Activated CD4-positive, alpha-beta memory T cell treated with anti-CD3 and anti-CD28 coated beads, Interleukin-2, amount 10 ng/mL, durations not matched to agents 7 days and 5 days (primary cell): ENCODE measurements around the gene LRRC8B. TPM values are rescaled to one million over a fixed set of nuclear protein-coding genes. Genes with fewer than 3 reads are reported as not detected.
"Not testable (repeated sequence)": the region's sequence is repeated elsewhere in the genome, so short reads cannot be mapped to it uniquely, and the experiment has no call there.

ENCODE experiments used
- CTCF ChIA-PET: fragments of 350-600 bp; sonication (Branson Sonifier 250); formaldehyde crosslinking; loops from one replicate; lab custom pipeline; 2021; ENCODE audit warnings: antibody characterized with exemption, inconsistent platforms; lab: Charles Lee
- POLR2A ChIA-PET: fragments of 350-600 bp; sonication (Branson Sonifier 250); formaldehyde crosslinking; loops from one replicate; lab custom pipeline; 2021; ENCODE audit warnings: antibody characterized with exemption; lab: Charles Lee
- DNase-seq: peaks from one replicate; pipeline ENCODE4 v3.0.0-alpha.2; 2020
- H3K27ac Mint-ChIP-seq: one replicate; pipeline ENCODE4 v1.8.0; 2021; ENCODE audit warnings: mild to moderate bottlenecking, mixed read lengths
- H3K27me3 Mint-ChIP-seq: one replicate; pipeline ENCODE4 v1.8.0; 2021; ENCODE audit warnings: mixed read lengths
- H3K36me3 Mint-ChIP-seq: one replicate; pipeline ENCODE4 v1.8.0; 2021; ENCODE audit warnings: low read depth, mixed read lengths
- H3K4me1 Mint-ChIP-seq: one replicate; pipeline ENCODE4 v1.8.0; 2021; ENCODE audit warnings: mixed read lengths
- H3K4me3 Mint-ChIP-seq: one replicate; pipeline ENCODE4 v1.8.0; 2021; ENCODE audit warnings: mild to moderate bottlenecking, mixed read lengths
- H3K9me3 Mint-ChIP-seq: one replicate; pipeline ENCODE4 v1.8.0; 2021; ENCODE audit warnings: mixed read lengths
- total RNA-seq, 2 experiments: library from RNA; stranded (reverse); gene quantifications; one replicate each; pipeline ENCODE4 v1.2.3, GENCODE V29; 2021

LRRC8B gene
- total RNA-seq, 2 experiments from 2014 or later, result 21.3 to 21.7 TPM

- Mint-ChIP-seq H3K4me3 (no peak overlapping the region), H3K27ac (no peak overlapping the region), H3K27me3 (no peaks in the 10 kb centered on the region), H3K9me3 (no peaks in the 10 kb centered on the region), H3K4me1 (peaks cover 31% of the 10 kb centered on the region), H3K36me3 (peaks cover 61% of the 10 kb centered on the region)
- CTCF ChIA-PET, result interaction anchor here (0.7 to 1.0 kb wide), 3 partner anchors 61 to 184 kb away, joined by 3 to 4 read pairs (median 3); no protein-coding TSS in a partner anchor
- no peak for DNase-seq
- POLR2A ChIA-PET, result interaction anchor here (0.7 to 1.0 kb wide), 2 partner anchors 10 to 55 kb away, joined by 3 read pairs; partner anchors contain the start of gene LRRC8B
Measured at GRCh38 chr1:89578946-89579684, 54.5 kb downstream of the LRRC8B start.

- Mint-ChIP-seq H3K4me3 (no peak overlapping the region), H3K4me1 (peaks cover 37% of the 10 kb centered on the region), H3K27ac (no peak overlapping the region), H3K36me3 (peaks cover 62% of the 10 kb centered on the region), H3K9me3 (no peaks in the 10 kb centered on the region), H3K27me3 (no peaks in the 10 kb centered on the region)
- no peak for DNase-seq
- CTCF ChIA-PET, result interaction anchor here (0.8 to 1.2 kb wide), 2 partner anchors 10 to 96 kb away, joined by 3 to 5 read pairs; no protein-coding TSS in a partner anchor
- POLR2A ChIA-PET, result interaction anchor here (0.7 to 1.4 kb wide), 2 partner anchors 24 to 56 kb away, joined by 3 read pairs; partner anchors contain the start of gene LRRC8B
Measured at GRCh38 chr1:89580036-89580435, 55.4 kb downstream of the LRRC8B start.

- ChIA-PET CTCF (interaction anchor here (0.6 to 1.1 kb wide), 6 partner anchors 15 to 181 kb away, joined by 3 to 5 read pairs (median 4); no protein-coding TSS in a partner anchor), POLR2A (interaction anchor here (1.1 to 1.6 kb wide), 6 partner anchors 12 to 29 kb away, joined by 3 to 6 read pairs (median 4); no protein-coding TSS in a partner anchor)
- Mint-ChIP-seq H3K27ac (no peak overlapping the region), H3K9me3 (no peaks in the 10 kb centered on the region), H3K4me1 (peaks cover 44% of the 10 kb centered on the region), H3K4me3 (no peak overlapping the region), H3K27me3 (no peaks in the 10 kb centered on the region), H3K36me3 (peaks cover 70% of the 10 kb centered on the region)
- no peak for DNase-seq
Measured at GRCh38 chr1:89581859-89582258, 57.2 kb downstream of the LRRC8B start.

- H3K9me3 Mint-ChIP-seq, result no peaks in the 10 kb centered on the region
- H3K36me3 Mint-ChIP-seq, result peaks cover 76% of the 10 kb centered on the region
- H3K27ac Mint-ChIP-seq, result no peak overlapping the region
- ChIA-PET POLR2A (interaction anchor here (1.6 kb wide), 1 partner anchor 29 kb away, joined by 6 read pairs; no protein-coding TSS in a partner anchor), CTCF (interaction anchor here (0.6 to 1.1 kb wide), 3 partner anchors 14 to 99 kb away, joined by 3 to 5 read pairs (median 3); no protein-coding TSS in a partner anchor)
- H3K27me3 Mint-ChIP-seq, result no peaks in the 10 kb centered on the region
- DNase-seq, result no peak
- no peak overlapping the region for H3K4me3 Mint-ChIP-seq
- H3K4me1 Mint-ChIP-seq, result peaks cover 46% of the 10 kb centered on the region
Measured at GRCh38 chr1:89582571-89582970, 57.9 kb downstream of the LRRC8B start.

GRCh38 chr1:89584211-89584610 is 59.6 kb downstream of the LRRC8B start:
- ChIA-PET CTCF (interaction anchor here (1.5 kb wide), 1 partner anchor 259 kb away, joined by 3 read pairs; no protein-coding TSS in a partner anchor), POLR2A (interaction anchor here (0.8 kb wide), 1 partner anchor 20 kb away, joined by 5 read pairs; no protein-coding TSS in a partner anchor)
- Mint-ChIP-seq H3K36me3 (peaks cover 84% of the 10 kb centered on the region), H3K27me3 (no peaks in the 10 kb centered on the region), H3K4me3 (no peak overlapping the region), H3K4me1 (peaks cover 57% of the 10 kb centered on the region), H3K27ac (no peak overlapping the region), H3K9me3 (no peaks in the 10 kb centered on the region)
- DNase-seq, result no peak

GRCh38 chr1:89584781-89585180 is 60.2 kb downstream of the LRRC8B start:
- POLR2A ChIA-PET, result no interaction called here

GRCh38 chr1:89587729-89588161 is 63.1 kb downstream of the LRRC8B start:
- H3K27me3 Mint-ChIP-seq, result no peaks in the 10 kb centered on the region
- H3K4me3 Mint-ChIP-seq, result no peak overlapping the region
- ChIA-PET CTCF (interaction anchor here (1.5 kb wide), 1 partner anchor 9 kb away, joined by 3 read pairs; no protein-coding TSS in a partner anchor), POLR2A (interaction anchor here (0.9 kb wide), 1 partner anchor 47 kb away, joined by 3 read pairs; no protein-coding TSS in a partner anchor)
- H3K27ac Mint-ChIP-seq, result no peak overlapping the region
- DNase-seq, result no peak
- H3K9me3 Mint-ChIP-seq, result no peaks in the 10 kb centered on the region
- peaks cover 67% of the 10 kb centered on the region for H3K4me1 Mint-ChIP-seq
- peaks cover 70% of the 10 kb centered on the region for H3K36me3 Mint-ChIP-seq

More at GRCh38 chr1:89584781-89585180, 60.2 kb downstream of the LRRC8B start:
- Mint-ChIP-seq H3K4me1 (peaks cover 62% of the 10 kb centered on the region), H3K9me3 (no peaks in the 10 kb centered on the region), H3K27ac (no peak overlapping the region), H3K27me3 (no peaks in the 10 kb centered on the region), H3K36me3 (peaks cover 87% of the 10 kb centered on the region), H3K4me3 (no peak overlapping the region)
- no peak for DNase-seq
- CTCF ChIA-PET, result interaction anchor here (1.5 kb wide), 1 partner anchor 259 kb away, joined by 3 read pairs; no protein-coding TSS in a partner anchor

GRCh38 chr1:89588480-89588879 is 63.9 kb downstream of the LRRC8B start:
- Mint-ChIP-seq H3K36me3 (peaks cover 69% of the 10 kb centered on the region), H3K4me3 (no peak overlapping the region), H3K27ac (peak overlapping the region; percentile 34), H3K4me1 (peaks cover 71% of the 10 kb centered on the region), H3K9me3 (no peaks in the 10 kb centered on the region), H3K27me3 (no peaks in the 10 kb centered on the region)
- no peak for DNase-seq
- ChIA-PET CTCF (interaction anchor here (1.5 kb wide), 1 partner anchor 9 kb away, joined by 3 read pairs; no protein-coding TSS in a partner anchor), POLR2A (no interaction called here)

GRCh38 chr1:89589515-89589914 is 64.9 kb downstream of the LRRC8B start:
- Mint-ChIP-seq H3K36me3 (peaks cover 62% of the 10 kb centered on the region), H3K9me3 (no peaks in the 10 kb centered on the region), H3K4me1 (peaks cover 76% of the 10 kb centered on the region), H3K27me3 (no peaks in the 10 kb centered on the region), H3K27ac (peak overlapping the region; percentile 51), H3K4me3 (no peak overlapping the region)
- no peak for DNase-seq
- POLR2A ChIA-PET, result interaction anchor here (0.7 to 2.5 kb wide), 5 partner anchors 11 to 108 kb away, joined by 3 to 13 read pairs (median 3); no protein-coding TSS in a partner anchor
- CTCF ChIA-PET, result interaction anchor here (0.7 to 0.9 kb wide), 2 partner anchors 67 to 174 kb away, joined by 3 to 5 read pairs; no protein-coding TSS in a partner anchor

GRCh38 chr1:89590341-89591080 is 65.9 kb downstream of the LRRC8B start:
- Mint-ChIP-seq H3K36me3 (peaks cover 52% of the 10 kb centered on the region), H3K4me1 (peaks cover 70% of the 10 kb centered on the region), H3K4me3 (no peak overlapping the region), H3K9me3 (no peaks in the 10 kb centered on the region), H3K27me3 (no peaks in the 10 kb centered on the region), H3K27ac (no peak overlapping the region)
- CTCF ChIA-PET, result interaction anchor here (0.6 to 0.9 kb wide), 3 partner anchors 11 to 173 kb away, joined by 3 to 5 read pairs (median 3); no protein-coding TSS in a partner anchor
- POLR2A ChIA-PET, result interaction anchor here (1.0 to 2.5 kb wide), 5 partner anchors 10 to 42 kb away, joined by 3 to 13 read pairs (median 3); no protein-coding TSS in a partner anchor
- DNase-seq, result no peak

- Mint-ChIP-seq H3K27ac (peak overlapping the region; percentile 49), H3K36me3 (peaks cover 38% of the 10 kb centered on the region), H3K4me1 (peaks cover 75% of the 10 kb centered on the region)
- H3K9me3 Mint-ChIP-seq, H3K4me3 Mint-ChIP-seq, H3K27me3 Mint-ChIP-seq, DNase-seq: not testable (repeated sequence)
- CTCF ChIA-PET, result interaction anchor here (0.7 to 1.3 kb wide), 4 partner anchors 11 to 41 kb away, joined by 3 to 4 read pairs (median 4); no protein-coding TSS in a partner anchor
- POLR2A ChIA-PET, result interaction anchor here (0.7 to 2.5 kb wide), 4 partner anchors 11 to 19 kb away, joined by 3 to 12 read pairs (median 6); no protein-coding TSS in a partner anchor
Measured at GRCh38 chr1:89592861-89593302, 68.3 kb downstream of the LRRC8B start.
